ENCODE data around the gene USF1. TPM values are rescaled to one million over a fixed set of nuclear protein-coding genes. Genes with fewer than 3 reads are reported as not detected.

The USF1 gene
- total RNA-seq, 1 experiment from 2014 or later, result 169 TPM

GRCh38 chr1:161083748-161084596 lies 38.2 kb upstream of the USF1 start:
- DNase-seq, result no peak
- Histone ChIP-seq H3K36me3 (replicated peaks; ENCODE audit: control insufficient read depth, insufficient read depth, low read length) (no peaks in the 10 kb centered on the region), H3K27me3 (ENCODE audit: control insufficient read depth, insufficient read depth, low read length) (no peaks in the 10 kb centered on the region), H3K4me3 (ENCODE audit: insufficient read depth, low read depth, low read length) (no peak overlapping the region)

GRCh38 chr1:161082996-161083747 lies 37.4 kb upstream of the USF1 start:
- Histone ChIP-seq H3K27me3 (ENCODE audit: control insufficient read depth, insufficient read depth, low read length) (no peaks in the 10 kb centered on the region), H3K4me3 (ENCODE audit: insufficient read depth, low read depth, low read length) (no peak overlapping the region), H3K36me3 (replicated peaks; ENCODE audit: control insufficient read depth, insufficient read depth, low read length) (no peaks in the 10 kb centered on the region)
- peak; percentile 54 for DNase-seq

- Histone ChIP-seq H3K4me3 (ENCODE audit: insufficient read depth, low read depth, low read length) (no peak overlapping the region), H3K27me3 (ENCODE audit: control insufficient read depth, insufficient read depth, low read length) (no peaks in the 10 kb centered on the region), H3K36me3 (replicated peaks; ENCODE audit: control insufficient read depth, insufficient read depth, low read length) (no peaks in the 10 kb centered on the region)
- no peak for DNase-seq
These were observed 36.7 kb upstream of the USF1 start for GRCh38 chr1:161082483-161082882.

- no peaks in the 10 kb centered on the region for H3K27me3 ChIP-seq (ENCODE audit: control insufficient read depth, insufficient read depth, low read length)
- no peaks in the 10 kb centered on the region for H3K36me3 ChIP-seq (replicated peaks; ENCODE audit: control insufficient read depth, insufficient read depth, low read length)
- DNase-seq, result no peak
- H3K4me3 ChIP-seq (ENCODE audit: insufficient read depth, low read depth, low read length), result no peak overlapping the region
These were observed 35.7 kb upstream of the USF1 start for GRCh38 chr1:161081519-161081918.

GRCh38 chr1:161080441-161081405 lies 34.9 kb upstream of the USF1 start:
- peak; percentile 32 for DNase-seq

GRCh38 chr1:161079436-161080110 lies 33.8 kb upstream of the USF1 start:
- no peaks in the 10 kb centered on the region for H3K36me3 ChIP-seq (replicated peaks; ENCODE audit: control insufficient read depth, insufficient read depth, low read length)
- H3K27me3 ChIP-seq (ENCODE audit: control insufficient read depth, insufficient read depth, low read length), result no peaks in the 10 kb centered on the region
- no peak overlapping the region for H3K4me3 ChIP-seq (ENCODE audit: insufficient read depth, low read depth, low read length)
- peak; percentile 59 for DNase-seq

More at GRCh38 chr1:161080441-161081405, 34.9 kb upstream of the USF1 start:
- Histone ChIP-seq H3K4me3 (ENCODE audit: insufficient read depth, low read depth, low read length) (no peak overlapping the region), H3K27me3 (ENCODE audit: control insufficient read depth, insufficient read depth, low read length) (no peaks in the 10 kb centered on the region), H3K36me3 (replicated peaks; ENCODE audit: control insufficient read depth, insufficient read depth, low read length) (no peaks in the 10 kb centered on the region)

GRCh38 chr1:161077426-161077825 lies 31.6 kb upstream of the USF1 start:
- DNase-seq, result no peak
- H3K27me3 ChIP-seq (ENCODE audit: control insufficient read depth, insufficient read depth, low read length), result no peaks in the 10 kb centered on the region
- H3K4me3 ChIP-seq (ENCODE audit: insufficient read depth, low read depth, low read length), result no peak overlapping the region
- H3K36me3 ChIP-seq (replicated peaks; ENCODE audit: control insufficient read depth, insufficient read depth, low read length), result no peaks in the 10 kb centered on the region

- no peaks in the 10 kb centered on the region for H3K36me3 ChIP-seq (replicated peaks; ENCODE audit: control insufficient read depth, insufficient read depth, low read length)
- no peaks in the 10 kb centered on the region for H3K27me3 ChIP-seq (ENCODE audit: control insufficient read depth, insufficient read depth, low read length)
- H3K4me3 ChIP-seq (ENCODE audit: insufficient read depth, low read depth, low read length), result no peak overlapping the region
- no peak for DNase-seq
These were observed 30.6 kb upstream of the USF1 start for GRCh38 chr1:161076410-161076809.

GRCh38 chr1:161074676-161075368 lies 29.0 kb upstream of the USF1 start:
- H3K4me3 ChIP-seq (ENCODE audit: insufficient read depth, low read depth, low read length), result no peak overlapping the region
- no peaks in the 10 kb centered on the region for H3K36me3 ChIP-seq (replicated peaks; ENCODE audit: control insufficient read depth, insufficient read depth, low read length)
- no peak for DNase-seq
- no peaks in the 10 kb centered on the region for H3K27me3 ChIP-seq (ENCODE audit: control insufficient read depth, insufficient read depth, low read length)

- H3K36me3 ChIP-seq (replicated peaks; ENCODE audit: control insufficient read depth, insufficient read depth, low read length), result no peaks in the 10 kb centered on the region
- no peaks in the 10 kb centered on the region for H3K27me3 ChIP-seq (ENCODE audit: control insufficient read depth, insufficient read depth, low read length)
- no peak for DNase-seq
- no peak overlapping the region for H3K4me3 ChIP-seq (ENCODE audit: insufficient read depth, low read depth, low read length)
These were observed 27.8 kb upstream of the USF1 start for GRCh38 chr1:161073474-161074121.

- no peaks in the 10 kb centered on the region for H3K27me3 ChIP-seq (ENCODE audit: control insufficient read depth, insufficient read depth, low read length)
- H3K4me3 ChIP-seq (ENCODE audit: insufficient read depth, low read depth, low read length), result no peak overlapping the region
- no peak for DNase-seq
- no peaks in the 10 kb centered on the region for H3K36me3 ChIP-seq (replicated peaks; ENCODE audit: control insufficient read depth, insufficient read depth, low read length)
These were observed 27.1 kb upstream of the USF1 start for GRCh38 chr1:161072751-161073449.

GRCh38 chr1:161071886-161072371 lies 26.2 kb upstream of the USF1 start:
- peak; percentile 91 for DNase-seq
- Histone ChIP-seq H3K36me3 (replicated peaks; ENCODE audit: control insufficient read depth, insufficient read depth, low read length) (no peaks in the 10 kb centered on the region), H3K27me3 (ENCODE audit: control insufficient read depth, insufficient read depth, low read length) (no peaks in the 10 kb centered on the region; the same call in 1 of the 2 replicates)

More at GRCh38 chr1:161071886-161072371, 26.2 kb upstream of the USF1 start:
- no peak overlapping the region for H3K4me3 ChIP-seq (ENCODE audit: insufficient read depth, low read depth, low read length)

Measured in H7 (cell line).